VCaP (cell line): ENCODE data around the gene CMPK2.
"Not testable (repeated sequence)": the region's sequence is repeated elsewhere in the genome, so short reads cannot be mapped to it uniquely, and the experiment has no call there.

Experiments
- H3K27ac ChIP-seq: fragments of 450-650 bp; 2 replicates; pipeline ENCODE4 v1.5.1; 2017
- CTCF ChIP-seq: fragments of 450-650 bp; conservative IDR thresholded peaks from 2 replicates; pipeline ENCODE4 v1.5.1; 2017; ENCODE audit warnings: mild to moderate bottlenecking, moderate library complexity

The CMPK2 gene

GRCh38 chr2:6908291-6908690, 42.6 kb upstream of the CMPK2 start:
- TF ChIP-seq CTCF = no peak
- H3K27ac ChIP-seq = no peak overlapping the region

- no peak for TF ChIP-seq CTCF
- H3K27ac ChIP-seq = no peak overlapping the region
Observed at GRCh38 chr2:6906165-6906741, 40.5 kb upstream of the CMPK2 start.

GRCh38 chr2:6905668-6906067, 40.0 kb upstream of the CMPK2 start:
- no peak for TF ChIP-seq CTCF

GRCh38 chr2:6902581-6902980, 36.9 kb upstream of the CMPK2 start:
- not testable (repeated sequence) for H3K27ac ChIP-seq

More at GRCh38 chr2:6905668-6906067, 40.0 kb upstream of the CMPK2 start:
- H3K27ac ChIP-seq = no peak overlapping the region

GRCh38 chr2:6896930-6897759, 31.4 kb upstream of the CMPK2 start:
- no peak overlapping the region for H3K27ac ChIP-seq
- peak; percentile 84 for TF ChIP-seq CTCF

- H3K27ac ChIP-seq = no peak overlapping the region
- no peak for TF ChIP-seq CTCF
Observed at GRCh38 chr2:6893876-6894482, 28.3 kb upstream of the CMPK2 start.

- no peak for TF ChIP-seq CTCF
- H3K27ac ChIP-seq = no peak overlapping the region
Observed at GRCh38 chr2:6888724-6889123, 23.0 kb upstream of the CMPK2 start.
